B cell (primary cell): Measurements from ENCODE around the gene TRPM2. TPM values are rescaled to one million over a fixed set of nuclear protein-coding genes. Genes with fewer than 3 reads are reported as not detected.
"Not testable (repeated sequence)": the region's sequence is repeated elsewhere in the genome, so short reads cannot be mapped to it uniquely, and the experiment has no call there.

ENCODE experiments used
- ATAC-seq: fragments of 200-7000 bp; cut with Tn5 transposase; one replicate; pipeline ENCODE4 v1.10.0; 2021; ENCODE audit warnings: low read depth, mild to moderate bottlenecking, moderate number of reproducible peaks, moderate library complexity
- CTCF ChIA-PET: fragments of 350-600 bp; sonication (Branson Sonifier 250); formaldehyde crosslinking; loops from one replicate; lab custom pipeline; 2021; ENCODE audit warnings: antibody characterized with exemption, inconsistent platforms; lab: Charles Lee
- POLR2A ChIA-PET: fragments of 350-600 bp; sonication (Branson Sonifier 250); formaldehyde crosslinking; loops from one replicate; lab custom pipeline; 2021; ENCODE audit warnings: antibody characterized with exemption; lab: Charles Lee
- DNase-seq: peaks from one replicate; pipeline ENCODE4 v3.0.0; 2013
- H2AFZ ChIP-seq: 2 replicates; pipeline ENCODE4 v1.6.1; 2012; ENCODE audit warnings: mild to moderate bottlenecking, low read depth, low read length; ENCODE audit not compliant: insufficient read depth, poor library complexity, severe bottlenecking
- H3K27ac ChIP-seq, 2 donors: 1 replicate in 1 of 2; 2 replicates in 1 of 2; pipeline ENCODE4 v1.5.1; 2012 to 2013; ENCODE audit warnings: low read length in 2 of 2, mild to moderate bottlenecking in 2 of 2, moderate library complexity in 1 of 2
- H3K27me3 ChIP-seq, 4 experiments: fragments of 200-600 bp in 1 of 4; sonication (generic) in 1 of 4; replicated peaks in 1 of 4; 1 replicate in 2 of 4; 2 replicates in 2 of 4; pipeline versions ENCODE4 v1.6.1 to v1.7.0; 2013 to 2016; ENCODE audit warnings: low read length in 3 of 4, mild to moderate bottlenecking in 2 of 4, mixed read lengths in 1 of 4, moderate library complexity in 1 of 4; ENCODE audit not compliant: insufficient read depth in 4 of 4, control insufficient read depth in 3 of 4; ENCODE audit errors: control extremely low read depth in 1 of 4
- H3K36me3 ChIP-seq, 2 experiments: replicated peaks in 1 of 2; 1 replicate in 1 of 2; 2 replicates in 1 of 2; pipeline versions ENCODE4 v1.6.1 to v1.7.1; 2013; ENCODE audit warnings: low read length in 1 of 2; ENCODE audit not compliant: insufficient read depth in 2 of 2, control insufficient read depth in 1 of 2; ENCODE audit errors: control extremely low read depth in 1 of 2, extremely low read depth in 1 of 2
- H3K4me1 ChIP-seq, 2 donors: fragments of 200-600 bp in 1 of 2; sonication (generic) in 1 of 2; 1 replicate in 1 of 2; 2 replicates in 1 of 2; pipeline versions ENCODE4 v1.5.1 to v1.6.1; 2013 to 2017; ENCODE audit warnings: low read length in 2 of 2; ENCODE audit not compliant: control insufficient read depth in 2 of 2, insufficient read depth in 2 of 2
- H3K4me2 ChIP-seq: replicated peaks from 2 replicates; pipeline ENCODE3; 2012; ENCODE audit warnings: mild to moderate bottlenecking, low read depth, low read length; ENCODE audit not compliant: poor library complexity, severe bottlenecking
- H3K4me3 ChIP-seq, 5 experiments: fragments of 200-600 bp in 1 of 5; sonication (generic) in 1 of 5; 1 replicate in 3 of 5; 2 replicates in 2 of 5; pipeline versions ENCODE4 v1.5.1 to v1.7.0; 2011 to 2016; ENCODE audit warnings: low read length in 4 of 5, mild to moderate bottlenecking in 4 of 5, low read depth in 2 of 5, control low read depth in 1 of 5, moderate library complexity in 1 of 5; ENCODE audit not compliant: insufficient read depth in 1 of 5; ENCODE audit errors: control extremely low read depth in 1 of 5, extremely low read depth in 1 of 5
- H3K79me2 ChIP-seq: fragments of 200-600 bp; sonication (generic); one replicate; pipeline ENCODE4 v1.6.0; 2016; ENCODE audit warnings: low read length; ENCODE audit not compliant: control insufficient read depth, insufficient read depth
- H3K9ac ChIP-seq: fragments of 200-600 bp; sonication (generic); 2 replicates; pipeline ENCODE4 v1.6.1; 2017; ENCODE audit warnings: mild to moderate bottlenecking, low read length, moderate library complexity
- H3K9me3 ChIP-seq, 3 donors: one replicate each; pipeline versions ENCODE4 v1.6.1 to v1.7.1; 2013; ENCODE audit warnings: low read length in 2 of 3; ENCODE audit not compliant: control insufficient read depth in 2 of 3, insufficient read depth in 1 of 3; ENCODE audit errors: control extremely low read depth in 1 of 3
- H4K20me1 ChIP-seq: 2 replicates; pipeline ENCODE4 v1.6.0; 2012; ENCODE audit warnings: mild to moderate bottlenecking, low read length; ENCODE audit not compliant: insufficient read depth, control insufficient read depth, poor library complexity, severe bottlenecking
- H3K27ac Mint-ChIP-seq: one replicate; pipeline ENCODE4 v1.8.0; 2021; ENCODE audit warnings: mixed read lengths
- H3K27me3 Mint-ChIP-seq: one replicate; pipeline ENCODE4 v1.8.0; 2021; ENCODE audit warnings: mixed read lengths
- H3K4me1 Mint-ChIP-seq: one replicate; pipeline ENCODE4 v1.8.0; 2021; ENCODE audit warnings: mixed read lengths
- H3K4me3 Mint-ChIP-seq: one replicate; pipeline ENCODE4 v1.8.0; 2021; ENCODE audit warnings: mixed read lengths
- H3K9me3 Mint-ChIP-seq: one replicate; pipeline ENCODE4 v1.8.0; 2022; ENCODE audit warnings: mixed read lengths; ENCODE audit not compliant: insufficient read depth
- EZH2 ChIP-seq: IDR thresholded peaks from 2 replicates; pipeline ENCODE4 v1.6.1; 2012; ENCODE audit warnings: borderline replicate concordance, low read depth, mild to moderate bottlenecking, moderate library complexity, low read length; ENCODE audit not compliant: insufficient read depth, poor library complexity, severe bottlenecking
- WGBS: methylation state at CpG from one replicate; pipeline ENCODE4 v1.1.5; 2013; ENCODE audit warnings: missing lambda C conversion rate; ENCODE audit not compliant: insufficient coverage; 5-methylcytosine and 5-hydroxymethylcytosine counted together
- intact Hi-C: fragments of 100-400 bp; cut with micrococcal nuclease; formaldehyde crosslinking; loops from one replicate; pipeline ENCODE4 v1.10.0; 2022
- polyA plus RNA-seq: library from polyadenylated mRNA; depleted of rRNA; stranded (reverse); fragments of >200 nt; gene quantifications from 2 replicates; pipeline ENCODE4 v1.2.3, GENCODE V29; 2012
- total RNA-seq, 2 donors: library from RNA; stranded (reverse); fragments of 120-200 nt in 1 of 2; gene quantifications; 1 replicate in 1 of 2; 2 replicates in 1 of 2; pipeline versions ENCODE4 v1.2.3 to v1.2.4, GENCODE V29; 2013 to 2022
- TF ChIP-seq, protein P1 (sequence below): fragments of 200-600 bp; IDR thresholded peaks from one replicate; pipeline ENCODE4 v1.8.0; 2022; ENCODE audit warnings: antibody characterized with exemption, mild to moderate bottlenecking

Gene TRPM2
- total and polyA plus RNA-seq, 2 donors (not counting 1 experiment from before 2014, with no cell fraction given): 1.6 to 8.4 TPM

- H2AFZ ChIP-seq: peak overlapping the region; percentile 65
- 0% methylated on average over 2 of the region's 8 CpGs for WGBS
- H3K4me1 ChIP-seq: peaks cover 14 to 18% of the 10 kb centered on the region in 2 donors
- H3K4me1 Mint-ChIP-seq: peaks cover 23% of the 10 kb centered on the region
- ChIA-PET POLR2A (no interaction called here), CTCF (interaction anchor here (1.2 kb wide), 1 partner anchor 62 kb away, joined by 3 read pairs; no protein-coding TSS in a partner anchor)
- H3K9me3 ChIP-seq: peaks cover 0 to 13% (median 0%) of the 10 kb centered on the region in 3 donors
- no peak overlapping the region for H3K9ac ChIP-seq
- no peaks in the 10 kb centered on the region for H4K20me1 ChIP-seq
- ATAC-seq (peak; percentile 47), DNase-seq (peak; percentile 44)
- H3K4me3 Mint-ChIP-seq: peak overlapping the region; percentile 59
- intact Hi-C loops: no loop called here
- H3K4me3 ChIP-seq: peak overlapping the region in 4 of 5 experiments; percentile 0 to 30 (median 18)
- peaks cover 5% of the 10 kb centered on the region for H3K9me3 Mint-ChIP-seq
- peaks cover 6% of the 10 kb centered on the region for H3K79me2 ChIP-seq
- no peak for TF ChIP-seq EZH2
- TF ChIP-seq, protein P1, sequence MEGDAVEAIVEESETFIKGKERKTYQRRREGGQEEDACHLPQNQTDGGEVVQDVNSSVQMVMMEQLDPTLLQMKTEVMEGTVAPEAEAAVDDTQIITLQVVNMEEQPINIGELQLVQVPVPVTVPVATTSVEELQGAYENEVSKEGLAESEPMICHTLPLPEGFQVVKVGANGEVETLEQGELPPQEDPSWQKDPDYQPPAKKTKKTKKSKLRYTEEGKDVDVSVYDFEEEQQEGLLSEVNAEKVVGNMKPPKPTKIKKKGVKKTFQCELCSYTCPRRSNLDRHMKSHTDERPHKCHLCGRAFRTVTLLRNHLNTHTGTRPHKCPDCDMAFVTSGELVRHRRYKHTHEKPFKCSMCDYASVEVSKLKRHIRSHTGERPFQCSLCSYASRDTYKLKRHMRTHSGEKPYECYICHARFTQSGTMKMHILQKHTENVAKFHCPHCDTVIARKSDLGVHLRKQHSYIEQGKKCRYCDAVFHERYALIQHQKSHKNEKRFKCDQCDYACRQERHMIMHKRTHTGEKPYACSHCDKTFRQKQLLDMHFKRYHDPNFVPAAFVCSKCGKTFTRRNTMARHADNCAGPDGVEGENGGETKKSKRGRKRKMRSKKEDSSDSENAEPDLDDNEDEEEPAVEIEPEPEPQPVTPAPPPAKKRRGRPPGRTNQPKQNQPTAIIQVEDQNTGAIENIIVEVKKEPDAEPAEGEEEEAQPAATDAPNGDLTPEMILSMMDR: peak; percentile 28
- H3K27ac ChIP-seq: peak overlapping the region in 1 of 2 donors; percentile 31
- H3K36me3 ChIP-seq: peaks cover 0 to 4% of the 10 kb centered on the region in 2 experiments
- H3K27ac Mint-ChIP-seq: no peak overlapping the region
- H3K27me3 ChIP-seq: no peaks in the 10 kb centered on the region
- no peaks in the 10 kb centered on the region for H3K27me3 Mint-ChIP-seq
- H3K4me2 ChIP-seq: peak overlapping the region; percentile 64
Observed at GRCh38 chr21:44360159-44360558, 6.7 kb downstream of the TRPM2 start.

DNA sequence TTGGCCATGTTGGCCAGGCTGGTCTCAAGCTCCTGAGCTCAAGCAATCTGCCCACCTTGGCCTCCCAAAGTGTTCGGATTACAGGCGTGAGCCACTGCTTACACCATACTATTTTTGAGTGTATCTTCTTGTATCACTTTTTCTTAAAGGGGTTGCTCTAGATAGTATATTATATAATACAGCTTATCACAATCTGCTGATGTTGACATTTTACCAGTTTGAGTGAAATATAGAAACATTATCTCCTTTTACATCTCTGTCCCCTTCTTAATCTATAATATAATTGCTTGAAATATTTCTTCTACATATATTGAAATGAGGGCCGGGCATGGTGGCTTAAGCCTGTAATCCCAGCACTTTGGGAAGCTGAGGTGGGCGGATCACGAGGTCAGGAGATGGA is 8.5 kb downstream of the TRPM2 start:
- ChIA-PET POLR2A (interaction anchor here (0.6 kb wide), 1 partner anchor 124 kb away, joined by 5 read pairs; no protein-coding TSS in a partner anchor), CTCF (interaction anchor here (1.1 kb wide), 1 partner anchor 30 kb away, joined by 3 read pairs; no protein-coding TSS in a partner anchor)
- no CpG with 5 or more reads among the region's 5 CpGs for WGBS
- H4K20me1 ChIP-seq, H3K4me3 ChIP-seq, H3K4me1 Mint-ChIP-seq, intact Hi-C loops, H3K9me3 Mint-ChIP-seq, H3K4me2 ChIP-seq, H3K9ac ChIP-seq, H2AFZ ChIP-seq, ATAC-seq, H3K27me3 ChIP-seq, DNase-seq, H3K27ac Mint-ChIP-seq, H3K27me3 Mint-ChIP-seq, H3K36me3 ChIP-seq, H3K4me1 ChIP-seq, H3K4me3 Mint-ChIP-seq, H3K27ac ChIP-seq: not testable (repeated sequence)
- Histone ChIP-seq H3K9me3 (peaks cover 0 to 10% (median 0%) of the 10 kb centered on the region in 3 donors), H3K79me2 (peaks cover 13% of the 10 kb centered on the region)
